D721Med (cell line): ENCODE data around the gene KCNJ10.

Source experiments
- DNase-seq: peaks from one replicate; pipeline ENCODE4 v3.0.0; 2011; ENCODE audit warnings: low spot score; ENCODE audit not compliant: insufficient read length
- FAIRE-seq: peaks from 2 replicates; lab custom pipeline; 2011; peaks lifted over from hg19 to GRCh38; lab: Jason Lieb, UNC
- CTCF ChIP-seq: IDR thresholded peaks from 2 replicates; pipeline ENCODE4 v1.5.1; 2012; ENCODE audit warnings: mild to moderate bottlenecking, control low read depth; ENCODE audit not compliant: insufficient read depth; ENCODE audit errors: missing control alignments

KCNJ10 gene

GRCh38 chr1:159955456-159955855 is 114.5 kb downstream of the KCNJ10 start:
- DNase-seq = no peak
- no peak for TF ChIP-seq CTCF
- FAIRE-seq = peak; percentile 29

GRCh38 chr1:159953536-159954515 is 116.1 kb downstream of the KCNJ10 start, which contains the start of gene SLAMF9:
SLAMF9 (minus strand) TSS chr1:159954237; CDS start chr1:159954137, 100 bp downstream.
- no peak for DNase-seq
- no peak for FAIRE-seq
- TF ChIP-seq CTCF = no peak

DNA sequence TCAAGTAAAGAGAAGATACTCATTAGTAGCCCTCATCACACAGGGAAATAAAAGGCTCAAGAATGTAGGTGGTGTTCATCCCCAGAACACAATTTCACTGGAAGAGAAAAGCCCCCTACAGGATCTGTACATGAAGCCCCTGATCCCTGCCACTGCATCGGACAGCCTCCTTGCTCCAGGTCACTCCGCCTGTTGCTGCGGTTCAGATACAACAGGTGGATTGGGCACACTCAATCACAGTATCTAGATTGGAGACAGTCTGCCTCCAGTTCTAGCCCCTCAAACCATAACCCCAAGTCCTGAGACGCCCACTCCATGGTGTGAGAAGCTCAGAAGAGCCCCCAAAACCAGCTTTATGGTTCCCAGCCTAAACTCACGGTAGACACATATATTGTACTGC is 117.0 kb downstream of the KCNJ10 start:
- no peak for FAIRE-seq
- DNase-seq = no peak
- no peak for TF ChIP-seq CTCF

- DNase-seq (no peak), FAIRE-seq (no peak)
- TF ChIP-seq CTCF = no peak
These were observed 118.4 kb downstream of the KCNJ10 start for GRCh38 chr1:159951551-159951950.

DNA sequence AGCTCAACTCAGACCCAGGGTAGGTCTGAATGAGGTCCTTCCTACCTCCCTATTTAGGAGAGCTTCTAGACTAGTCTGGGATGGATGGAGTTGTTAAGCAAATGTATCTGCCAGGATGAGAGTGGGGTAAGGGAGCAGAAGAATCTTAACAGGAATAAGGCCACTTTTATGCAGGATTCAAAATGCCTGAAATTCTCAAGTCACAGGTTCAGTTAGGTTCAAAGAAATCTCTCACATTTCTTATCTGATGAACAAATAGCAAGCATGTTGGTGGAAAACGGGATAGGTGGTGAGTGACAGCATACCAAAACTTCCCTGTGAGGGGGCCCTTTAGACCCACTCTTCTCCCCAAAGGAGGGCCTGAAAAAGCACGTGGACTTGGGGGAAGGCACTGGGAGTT is 118.9 kb downstream of the KCNJ10 start:
- FAIRE-seq (no peak), DNase-seq (no peak)
- TF ChIP-seq CTCF = no peak

DNA sequence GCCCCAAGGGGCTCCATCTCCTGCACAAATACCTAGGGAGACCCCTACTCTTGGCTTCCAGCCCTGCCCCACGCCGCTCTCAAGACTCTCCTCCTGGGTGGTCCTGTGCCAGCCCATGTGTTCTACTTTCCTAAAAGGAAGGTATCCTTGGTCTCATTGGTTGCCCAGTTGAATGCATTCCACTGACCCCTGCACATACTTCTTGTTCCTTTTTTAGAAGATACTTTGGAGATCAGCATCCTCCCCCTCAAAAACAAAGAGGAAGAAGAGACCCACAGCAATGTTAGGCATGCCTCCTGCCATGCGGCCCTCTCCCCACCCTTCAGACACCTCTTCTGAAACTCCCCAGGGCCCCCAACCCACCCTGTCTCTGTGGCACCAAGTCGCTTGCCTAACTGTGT is 120.0 kb downstream of the KCNJ10 start:
- DNase-seq (no peak), FAIRE-seq (no peak)
- no peak for TF ChIP-seq CTCF

- DNase-seq (no peak), FAIRE-seq (no peak)
- no peak for TF ChIP-seq CTCF
These were observed 120.8 kb downstream of the KCNJ10 start for GRCh38 chr1:159949123-159949522.
